Panc1 (cell line): Measurements from ENCODE around the gene FIGLA. TPM values are rescaled to one million over a fixed set of nuclear protein-coding genes. Genes with fewer than 3 reads are reported as not detected.

ENCODE experiments used
- ATAC-seq: fragments of 200-7000 bp; cut with Tn5 transposase; 2 replicates; pipeline ENCODE4 v1.9.1; 2020; ENCODE audit warnings: mild to moderate bottlenecking, moderate library complexity
- BruUV-seq: library from RNA; stranded (reverse); fragments of 400-500 nt; replicated peaks from 2 replicates; lab custom pipeline; 2021; lab: Mats Ljungman, UMichigan
- CTCF ChIA-PET: fragments of 300-600 bp; sonication (Branson Sonifier 250); formaldehyde crosslinking; loops from one replicate; lab custom pipeline; 2022; ENCODE audit warnings: antibody characterized with exemption; lab: Charles Lee
- POLR2A ChIA-PET: fragments of 300-600 bp; sonication (Branson Sonifier 250); formaldehyde crosslinking; loops from one replicate; lab custom pipeline; 2022; ENCODE audit warnings: antibody characterized with exemption; lab: Charles Lee
- DNase-seq: peaks from one replicate; pipeline ENCODE4 v3.0.0-alpha.2; 2010; ENCODE audit warnings: low read depth, low spot score
- H3K27ac ChIP-seq: 2 replicates; pipeline ENCODE4 v1.5.1; 2011; ENCODE audit warnings: mild to moderate bottlenecking, low read length, inconsistent platforms
- H3K27me3 ChIP-seq: fragments of 200-500 bp; sonication (Bioruptor generic); 2 replicates; pipeline ENCODE4 v1.6.0; 2014; ENCODE audit warnings: low read length, inconsistent platforms; ENCODE audit not compliant: control insufficient read depth, insufficient read depth
- H3K36me3 ChIP-seq: fragments of 200-500 bp; sonication (Bioruptor generic); 2 replicates; pipeline ENCODE4 v1.5.1; 2014; ENCODE audit warnings: inconsistent platforms, mild to moderate bottlenecking, low read length, moderate library complexity; ENCODE audit not compliant: control insufficient read depth, insufficient read depth
- H3K4me1 ChIP-seq: 2 replicates; pipeline ENCODE4 v1.5.1; 2011; ENCODE audit warnings: inconsistent platforms, mild to moderate bottlenecking, low read length, moderate library complexity; ENCODE audit not compliant: control insufficient read depth, insufficient read depth
- H3K4me3 ChIP-seq, 2 experiments: 2 replicates each; pipeline ENCODE4 v1.5.1; 2011 to 2012; ENCODE audit warnings: low read depth in 2 of 2, low read length in 2 of 2, mild to moderate bottlenecking in 2 of 2, inconsistent platforms in 1 of 2, moderate library complexity in 1 of 2
- H3K9me3 ChIP-seq: fragments of 200-500 bp; sonication (Bioruptor generic); 2 replicates; pipeline ENCODE4 v1.5.1; 2014; ENCODE audit warnings: low read depth, mild to moderate bottlenecking, inconsistent platforms, low read length, moderate library complexity; ENCODE audit not compliant: control insufficient read depth, insufficient read depth
- CTCF ChIP-seq: fragments of 450-650 bp; IDR thresholded peaks from 2 replicates; pipeline ENCODE4 v1.5.1; 2017; ENCODE audit warnings: mild to moderate bottlenecking
- POLR2AphosphoS5 ChIP-seq: IDR thresholded peaks from 2 replicates; pipeline ENCODE4 v1.6.1; 2012; ENCODE audit warnings: mild to moderate bottlenecking, low read depth, low read length, moderate library complexity
- REST ChIP-seq, 2 experiments: IDR thresholded peaks; 2 replicates each; pipeline ENCODE4 v1.6.1; 2011 to 2012; ENCODE audit warnings: low read depth in 2 of 2, control low read depth in 1 of 2, low read length in 1 of 2, mild to moderate bottlenecking in 1 of 2, moderate library complexity in 1 of 2; ENCODE audit not compliant: insufficient read depth in 1 of 2
- SIN3A ChIP-seq: IDR thresholded peaks from 2 replicates; pipeline ENCODE4 v1.6.1; 2012; ENCODE audit warnings: low read depth, mild to moderate bottlenecking, low read length, moderate library complexity, borderline replicate concordance; ENCODE audit not compliant: insufficient read depth
- TCF7L2 ChIP-seq: IDR thresholded peaks from 2 replicates; pipeline ENCODE4 v1.6.1; 2011; ENCODE audit warnings: mild to moderate bottlenecking, low read depth, low read length, inconsistent platforms
- in situ Hi-C: cut with HindIII; loops from 2 replicates; pipeline ENCODE4 v1.10.0; 2016; ENCODE audit warnings: low sequenced_read_pairs, low pct_unique_long_range_greater_than_20kb
- intact Hi-C: fragments of 100-400 bp; cut with micrococcal nuclease; formaldehyde crosslinking; loops from one replicate; pipeline ENCODE4 v1.10.0; 2022; ENCODE audit not compliant: unreplicated experiment
- total RNA-seq: library from RNA; stranded (reverse); gene quantifications from one replicate; pipeline ENCODE4 v1.2.1, GENCODE V29; 2021; ENCODE audit not compliant: unreplicated experiment

FIGLA gene
- total RNA-seq, 1 experiment from 2014 or later = not detected

DNA sequence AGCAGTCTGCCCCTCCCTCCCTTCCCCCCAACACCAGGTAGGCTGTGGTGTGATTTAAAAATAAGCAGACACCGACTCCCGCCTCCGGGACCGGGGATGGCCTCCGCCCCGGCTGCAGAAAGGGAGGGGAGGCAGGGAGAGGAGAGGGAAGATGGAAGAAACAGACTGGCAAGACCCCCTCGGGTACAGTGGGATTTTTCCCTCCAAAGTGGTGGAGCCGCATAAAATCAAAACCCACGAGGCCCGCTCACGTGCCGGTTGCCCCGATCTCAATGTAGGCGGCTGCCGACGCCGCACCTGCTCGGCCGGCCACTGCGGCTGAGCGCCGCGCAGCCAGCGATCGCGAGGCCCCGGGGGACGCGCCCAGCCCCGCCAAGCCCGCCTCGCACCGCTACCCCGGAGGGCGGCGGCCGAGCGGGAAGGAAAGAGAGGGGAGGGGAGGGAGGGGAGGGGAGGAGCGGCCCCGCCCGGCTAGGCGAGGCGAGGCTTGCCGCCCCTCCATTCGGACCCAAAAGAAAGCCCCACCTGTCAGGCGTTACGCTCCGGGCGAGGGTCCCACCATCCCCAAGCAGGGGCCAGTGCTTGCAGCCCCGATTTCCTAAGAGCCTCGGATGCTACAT, 23.3 kb downstream of the FIGLA start:
- ATAC-seq (0 out of 2 replicates have a peak, but pooled peaks have one; percentile 34), DNase-seq (no peak)
- Histone ChIP-seq H3K27ac (no peak overlapping the region), H3K27me3 (peaks cover 39% of the 10 kb centered on the region), H3K9me3 (no peaks in the 10 kb centered on the region), H3K36me3 (no peaks in the 10 kb centered on the region), H3K4me1 (no peaks in the 10 kb centered on the region; the same call in 1 of the 2 replicates), H3K4me3 (peak overlapping the region; percentile 12 to 34)
- BruUV-seq = no TSS peak
- in situ Hi-C loops = no loop called here
- intact Hi-C loops = no loop called here
- no peak for TF ChIP-seq SIN3A
- no peak for TF ChIP-seq CTCF
- POLR2A ChIA-PET = no interaction called here
- CTCF ChIA-PET = no interaction called here

DNA sequence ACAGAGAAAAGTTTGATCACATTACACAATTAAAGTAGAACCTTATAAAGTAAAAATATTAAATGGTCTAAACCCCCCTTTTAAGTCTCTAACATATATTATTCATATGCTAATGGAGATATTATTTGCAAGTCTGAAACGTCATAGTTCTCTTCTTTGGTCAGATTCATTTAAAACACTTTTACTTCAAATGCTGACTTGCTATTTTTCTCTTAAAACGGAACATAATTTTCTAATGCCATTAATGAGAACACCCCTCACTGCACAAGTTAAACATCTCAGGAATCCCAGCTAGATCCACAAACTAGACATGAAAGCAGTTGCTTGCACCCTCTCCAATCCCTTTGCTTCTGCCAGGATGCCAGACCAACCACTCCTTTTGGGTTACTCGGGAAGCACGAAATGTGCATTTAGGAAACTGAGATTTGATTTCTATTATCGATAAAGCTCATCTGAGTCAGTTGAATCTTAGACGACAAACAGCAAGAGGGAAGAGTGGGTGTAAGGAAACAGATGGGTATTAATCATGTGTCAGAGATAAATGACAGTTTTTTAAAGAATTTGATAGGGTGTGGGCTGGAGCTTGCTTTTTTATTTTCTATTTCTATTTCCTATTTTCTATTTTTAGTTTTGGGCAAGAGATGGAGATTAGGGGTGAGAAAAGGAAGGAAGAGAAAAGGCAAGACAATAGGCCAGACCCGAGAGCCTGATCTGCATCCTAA, 23.9 kb downstream of the FIGLA start:
- peaks cover 39% of the 10 kb centered on the region for H3K27me3 ChIP-seq
- no peaks in the 10 kb centered on the region for H3K36me3 ChIP-seq
- ChIA-PET POLR2A (no interaction called here), CTCF (no interaction called here)
- no peak for TF ChIP-seq REST (IDR thresholded peaks at IDR 0.05; ENCODE audit: insufficient read depth in 1 of 2, low read depth in 2 of 2, low read length in 1 of 2)
- no peaks in the 10 kb centered on the region for H3K9me3 ChIP-seq
- BruUV-seq = no TSS peak
- no peaks in the 10 kb centered on the region; the same call in 1 of the 2 replicates for H3K4me1 ChIP-seq
- no peak for ATAC-seq
- intact Hi-C loops (no loop called here), in situ Hi-C loops (no loop called here)
- no peak for DNase-seq
- no peak overlapping the region; a peak in 1 of 4 replicates for H3K4me3 ChIP-seq
- H3K27ac ChIP-seq = no peak overlapping the region

- intact Hi-C loops (no loop called here), in situ Hi-C loops (no loop called here)
- Histone ChIP-seq H3K9me3 (no peaks in the 10 kb centered on the region), H3K27me3 (peaks cover 37% of the 10 kb centered on the region), H3K36me3 (no peaks in the 10 kb centered on the region), H3K4me1 (no peaks in the 10 kb centered on the region; the same call in 1 of the 2 replicates), H3K27ac (no peak overlapping the region), H3K4me3 (no peak overlapping the region)
- CTCF ChIA-PET = no interaction called here
- DNase-seq (no peak), ATAC-seq (no peak)
- no TSS peak for BruUV-seq
- POLR2A ChIA-PET = no interaction called here
- TF ChIP-seq POLR2AphosphoS5 (no peak), REST (IDR thresholded peaks at IDR 0.05; ENCODE audit: insufficient read depth in 1 of 2, low read depth in 2 of 2, low read length in 1 of 2) (no peak), SIN3A (no peak), TCF7L2 (no peak), CTCF (no peak)
Observed at GRCh38 chr2:70765507-70765906, 24.9 kb downstream of the FIGLA start.
